Upper lobe of right lung (tissue), 1 donor: ENCODE results near the gene COPB1. TPM values are rescaled to one million over a fixed set of nuclear protein-coding genes. Genes with fewer than 3 reads are reported as not detected.

Source experiments
- ATAC-seq: fragments of 200-7000 bp; cut with Tn5 transposase; one replicate; pipeline ENCODE4 v1.9.1; 2020; ENCODE audit warnings: mild to moderate bottlenecking, moderate library complexity
- DNase-seq: peaks from one replicate; pipeline ENCODE4 v3.0.0-alpha.2; 2020
- H3K27ac ChIP-seq: fragments of 200-600 bp; one replicate; pipeline ENCODE4 v1.8.0; 2022
- H3K27me3 ChIP-seq: fragments of 200-600 bp; one replicate; pipeline ENCODE4 v1.8.0; 2022; ENCODE audit warnings: mild to moderate bottlenecking
- H3K36me3 ChIP-seq: fragments of 200-600 bp; one replicate; pipeline ENCODE4 v1.8.0; 2022
- H3K4me1 ChIP-seq: fragments of 200-600 bp; one replicate; pipeline ENCODE4 v1.8.0; 2022
- H3K4me3 ChIP-seq: fragments of 200-600 bp; one replicate; pipeline ENCODE4 v1.8.0; 2022; ENCODE audit warnings: mild to moderate bottlenecking
- H3K9me3 ChIP-seq: fragments of 200-600 bp; one replicate; pipeline ENCODE4 v1.8.0; 2022
- CTCF ChIP-seq: fragments of 200-600 bp; IDR thresholded peaks from one replicate; pipeline ENCODE4 v1.8.0; 2022; ENCODE audit warnings: antibody characterized with exemption
- intact Hi-C: fragments of 100-400 bp; cut with DNase I; formaldehyde crosslinking; loops from one replicate; pipeline ENCODE4 v1.11.0; 2022
- total RNA-seq: library from RNA; stranded (reverse); fragmentation: NEBNext Ultra II Directional; extraction: Animal tissue kit (Norgen Biotek cat#: 25700); gene quantifications from one replicate; pipeline ENCODE4 v1.2.1, GENCODE V29; 2021
- donor health status: DM: no; HTN: yes; CAD: no; lungs with severe emphysema.

COPB1 gene
- total RNA-seq, 1 donor from 2014 or later = 84.5 TPM

GRCh38 chr11:14471127-14471526 is 28.5 kb downstream of the COPB1 start:
- Histone ChIP-seq H3K4me3 (no peak overlapping the region), H3K27ac (no peak overlapping the region), H3K4me1 (peaks cover 14% of the 10 kb centered on the region), H3K36me3 (peaks cover 88% of the 10 kb centered on the region), H3K27me3 (no peaks in the 10 kb centered on the region), H3K9me3 (no peaks in the 10 kb centered on the region)
- TF ChIP-seq CTCF = no peak
- DNase-seq = no peak
- intact Hi-C loops = no loop called here
- peak; percentile 81 for ATAC-seq

DNA sequence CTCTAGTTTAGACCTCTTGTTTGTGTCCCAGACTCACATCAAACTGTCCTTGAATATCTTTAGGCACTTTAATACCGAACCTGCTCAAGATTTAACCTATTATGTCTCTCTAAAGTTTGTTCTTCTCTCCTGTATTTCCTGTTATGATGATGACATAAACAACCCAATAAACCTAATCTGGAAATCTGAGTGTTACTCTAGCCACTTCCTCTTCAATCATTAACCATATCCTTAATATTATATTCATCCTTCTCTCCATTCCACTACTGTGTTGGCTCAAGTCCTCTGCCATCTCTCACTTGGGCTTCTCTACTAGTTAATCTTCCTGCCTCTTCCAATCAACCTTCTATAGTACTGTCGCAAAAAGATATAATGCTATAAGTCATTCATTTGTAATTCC is 36.0 kb downstream of the COPB1 start:
- intact Hi-C loops = no loop called here
- no peak for TF ChIP-seq CTCF
- DNase-seq (no peak), ATAC-seq (no peak)
- Histone ChIP-seq H3K4me3 (no peak overlapping the region), H3K4me1 (peaks cover 6% of the 10 kb centered on the region), H3K9me3 (no peaks in the 10 kb centered on the region), H3K36me3 (peaks cover 95% of the 10 kb centered on the region), H3K27me3 (no peaks in the 10 kb centered on the region), H3K27ac (no peak overlapping the region)

- no peak overlapping the region for H3K4me3 ChIP-seq
- intact Hi-C loops = no loop called here
- no peaks in the 10 kb centered on the region for H3K27me3 ChIP-seq
- H3K4me1 ChIP-seq = peaks cover 6% of the 10 kb centered on the region
- peaks cover 88% of the 10 kb centered on the region for H3K36me3 ChIP-seq
- no peaks in the 10 kb centered on the region for H3K9me3 ChIP-seq
- DNase-seq (no peak), ATAC-seq (no peak)
- H3K27ac ChIP-seq = no peak overlapping the region
- TF ChIP-seq CTCF = no peak
Measured at GRCh38 chr11:14460147-14460546, 39.5 kb downstream of the COPB1 start.

- Histone ChIP-seq H3K4me3 (no peak overlapping the region), H3K27ac (no peak overlapping the region), H3K36me3 (peaks cover 72% of the 10 kb centered on the region), H3K9me3 (no peaks in the 10 kb centered on the region), H3K4me1 (peaks cover under 1% of the 10 kb centered on the region), H3K27me3 (no peaks in the 10 kb centered on the region)
- DNase-seq (no peak), ATAC-seq (no peak)
- intact Hi-C loops = loop anchor here (10.0 kb wide), 1 partner anchor 164 kb away; no protein-coding TSS in a partner anchor
- TF ChIP-seq CTCF = no peak
Measured at GRCh38 chr11:14458377-14458776, 41.2 kb downstream of the COPB1 start.

GRCh38 chr11:14455648-14456430 is 43.8 kb downstream of the COPB1 start:
- intact Hi-C loops = loop anchor here (10.0 kb wide), 1 partner anchor 161 kb away; no protein-coding TSS in a partner anchor
- peaks cover 47% of the 10 kb centered on the region for H3K36me3 ChIP-seq
- ATAC-seq (no peak), DNase-seq (no peak)
- no peak overlapping the region for H3K27ac ChIP-seq
- no peaks in the 10 kb centered on the region for H3K4me1 ChIP-seq
- no peaks in the 10 kb centered on the region for H3K27me3 ChIP-seq
- no peak for TF ChIP-seq CTCF
- no peaks in the 10 kb centered on the region for H3K9me3 ChIP-seq
- no peak overlapping the region for H3K4me3 ChIP-seq
